Natural killer cell treated with Interleukin-12 subunit alpha and Interleukin-12 subunit beta and Interleukin-15 and Interleukin-18, amount 100 ng/mL, for 72 hours (primary cell): ENCODE measurements around the gene IGFL2. TPM values are rescaled to one million over a fixed set of nuclear protein-coding genes. Genes with fewer than 3 reads are reported as not detected.
"Not testable (repeated sequence)": the region's sequence is repeated elsewhere in the genome, so short reads cannot be mapped to it uniquely, and the experiment has no call there.

Experiments used
- ATAC-seq, 2 donors: fragments of 150-1000 bp; cut with Tn5 transposase in 1 of 2; sonication (Bioruptor Pico), chemical (Tn5 transposase) in 1 of 2; 2 replicates each; pipeline ENCODE4 v1.10.0; 2021
- DNase-seq: peaks from one replicate; pipeline ENCODE4 v3.0.0; 2022; ENCODE audit warnings: low spot score
- H3K27ac Mint-ChIP-seq, 2 donors: 1 replicate in 1 of 2; 2 replicates in 1 of 2; pipeline ENCODE4 v1.8.0; 2022; ENCODE audit warnings: mixed read lengths in 2 of 2, mild to moderate bottlenecking in 1 of 2, moderate library complexity in 1 of 2
- H3K27me3 Mint-ChIP-seq, 2 donors: 1 replicate in 1 of 2; 2 replicates in 1 of 2; pipeline ENCODE4 v1.8.0; 2022; ENCODE audit warnings: mixed read lengths in 2 of 2
- H3K36me3 Mint-ChIP-seq: one replicate; pipeline ENCODE4 v1.8.0; 2022; ENCODE audit warnings: mixed read lengths
- H3K4me1 Mint-ChIP-seq, 2 donors: 1 replicate in 1 of 2; 2 replicates in 1 of 2; pipeline ENCODE4 v1.8.0; 2022; ENCODE audit warnings: low read depth in 2 of 2, mixed read lengths in 2 of 2, mild to moderate bottlenecking in 1 of 2
- H3K4me3 Mint-ChIP-seq: one replicate; pipeline ENCODE4 v1.8.0; 2022; ENCODE audit warnings: mixed read lengths
- H3K9me3 Mint-ChIP-seq: 2 replicates; pipeline ENCODE4 v1.8.0; 2022; ENCODE audit warnings: mixed read lengths
- total RNA-seq, 2 donors: library from RNA; stranded (reverse); gene quantifications; one replicate each; pipeline ENCODE4 v1.2.3, GENCODE V29; 2022

The IGFL2 gene
- total RNA-seq, 2 donors from 2014 or later = not detected

DNA sequence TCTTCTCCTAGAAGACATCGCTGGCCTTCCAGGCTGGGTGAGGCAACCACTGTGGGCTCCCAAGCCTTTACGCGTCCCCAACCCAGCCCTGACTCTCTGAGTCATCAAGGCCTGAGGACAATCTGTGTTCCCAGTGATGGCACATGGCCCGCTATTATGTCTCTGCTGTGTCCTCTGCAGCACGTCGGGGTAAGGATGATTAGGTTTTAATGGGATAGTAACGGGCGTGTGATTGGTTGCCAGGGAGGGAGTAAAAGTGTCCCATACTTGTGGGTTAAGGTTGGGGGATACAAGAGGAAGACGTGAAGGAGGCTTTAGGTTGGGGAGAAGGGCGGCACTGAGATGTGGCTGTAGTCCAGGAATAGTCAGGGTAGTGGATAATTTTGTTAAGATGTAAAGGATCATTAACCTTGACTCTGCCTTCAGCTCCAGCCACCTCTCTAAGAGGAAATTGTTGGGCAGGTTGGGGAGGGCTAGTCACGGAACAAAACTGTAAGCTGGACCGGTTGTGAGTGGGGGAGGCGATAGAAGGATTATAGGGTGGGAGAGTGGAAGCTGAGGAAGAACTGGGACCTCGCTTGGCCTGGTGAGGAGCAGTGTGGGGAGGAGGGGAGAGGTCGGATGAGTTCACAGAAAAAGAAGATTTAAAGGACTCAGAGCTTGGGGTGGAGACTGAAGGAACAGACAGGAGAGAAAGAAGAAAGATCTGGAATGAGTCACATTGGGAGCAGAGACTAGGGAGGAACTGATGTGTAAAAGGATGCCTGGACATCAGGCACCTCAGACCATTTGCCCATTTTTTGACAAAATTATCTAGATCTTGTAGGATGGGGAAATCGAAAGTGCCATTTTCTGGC is 53.6 kb downstream of the IGFL2 start:
- peaks cover 38 to 39% of the 10 kb centered on the region in 2 donors for H3K27me3 Mint-ChIP-seq
- ATAC-seq = no peak
- H3K4me3 Mint-ChIP-seq = no peak overlapping the region
- DNase-seq = no peak
- H3K27ac Mint-ChIP-seq = no peak overlapping the region
- H3K4me1 Mint-ChIP-seq = no peaks in the 10 kb centered on the region
- no peaks in the 10 kb centered on the region for H3K9me3 Mint-ChIP-seq
- no peaks in the 10 kb centered on the region for H3K36me3 Mint-ChIP-seq

- ATAC-seq (no peak), DNase-seq (no peak)
- no peaks in the 10 kb centered on the region for H3K4me1 Mint-ChIP-seq
- no peak overlapping the region for H3K27ac Mint-ChIP-seq
- no peak overlapping the region for H3K4me3 Mint-ChIP-seq
- H3K36me3 Mint-ChIP-seq = no peaks in the 10 kb centered on the region
- peaks cover 31 to 32% of the 10 kb centered on the region in 2 donors for H3K27me3 Mint-ChIP-seq
- no peaks in the 10 kb centered on the region for H3K9me3 Mint-ChIP-seq
These were observed 54.4 kb downstream of the IGFL2 start for GRCh38 chr19:46202426-46202825.

DNA sequence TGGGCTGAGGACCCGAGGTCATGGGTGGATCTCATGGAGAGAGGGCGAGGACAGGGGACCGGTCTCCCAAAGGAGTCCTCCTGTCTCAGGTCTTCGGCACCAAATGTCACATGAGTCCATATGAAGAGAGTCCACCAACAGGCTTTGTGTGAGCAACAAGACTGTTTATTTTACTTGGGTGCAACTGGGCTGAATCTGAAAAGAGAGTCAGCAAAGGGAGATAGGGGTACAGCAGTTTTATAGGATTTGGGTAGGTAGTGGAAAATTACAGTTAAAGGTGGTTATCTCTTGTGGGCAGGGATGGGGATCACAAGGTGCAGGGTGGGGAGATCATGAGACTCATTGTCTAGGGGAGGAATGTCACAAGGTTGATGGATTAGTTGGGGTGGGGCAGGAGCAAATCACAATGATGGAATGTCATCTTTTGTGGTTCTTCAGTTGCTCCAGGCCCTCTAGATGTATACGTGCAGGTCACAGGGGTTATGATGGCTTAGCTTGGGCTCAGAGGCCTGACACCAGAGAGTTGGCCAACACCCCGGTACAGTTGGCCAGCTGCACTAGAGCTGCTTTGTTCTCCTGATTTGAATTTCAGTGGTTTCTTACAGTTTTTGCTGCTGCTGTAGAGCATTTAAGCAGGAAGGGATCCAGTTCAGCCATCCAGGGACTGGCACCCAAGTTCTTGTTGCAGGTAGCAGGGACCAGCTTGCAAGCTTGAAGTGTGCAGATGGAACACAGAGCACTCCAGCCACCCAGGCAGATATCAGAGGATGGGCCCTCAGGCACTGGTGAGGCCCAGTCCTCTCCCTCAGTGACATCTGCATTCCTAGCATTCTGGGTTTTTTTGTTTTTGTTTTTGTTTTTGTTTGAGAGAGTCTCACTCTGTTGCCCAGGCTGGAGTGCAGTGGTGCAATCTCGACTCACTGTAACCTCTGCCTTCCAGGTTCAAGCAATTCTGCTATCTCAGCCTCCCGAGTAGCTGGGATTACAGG is 55.1 kb downstream of the IGFL2 start:
- Mint-ChIP-seq H3K27ac (no peak overlapping the region), H3K4me3 (no peak overlapping the region), H3K4me1 (no peaks in the 10 kb centered on the region), H3K27me3 (peaks cover 29 to 31% of the 10 kb centered on the region in 2 donors), H3K9me3 (no peaks in the 10 kb centered on the region), H3K36me3 (no peaks in the 10 kb centered on the region)
- DNase-seq (no peak), ATAC-seq (no peak)

DNA sequence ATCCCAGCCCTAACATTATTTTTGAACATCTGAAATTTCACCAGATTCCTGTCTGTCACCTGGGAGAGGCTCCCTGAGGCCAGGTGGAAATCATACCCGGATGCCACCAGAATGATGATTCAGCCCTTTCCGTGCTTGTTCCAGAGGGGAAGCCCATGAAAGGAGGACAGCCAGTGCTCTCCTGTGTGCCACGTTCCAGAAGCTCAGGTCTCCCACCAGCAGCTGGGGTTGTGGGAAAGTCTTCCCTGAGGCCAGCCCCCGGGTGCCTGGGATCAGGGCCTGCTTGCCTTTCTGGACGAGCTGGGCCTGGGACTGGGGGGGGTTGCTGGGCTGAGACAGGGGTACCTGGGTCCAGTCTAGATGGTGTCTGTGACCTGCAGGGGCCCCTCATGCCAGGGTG is 56.0 kb downstream of the IGFL2 start:
- no peaks in the 10 kb centered on the region for H3K4me1 Mint-ChIP-seq
- peaks cover 32 to 34% of the 10 kb centered on the region in 2 donors for H3K27me3 Mint-ChIP-seq
- ATAC-seq (no peak), DNase-seq (no peak)
- no peak overlapping the region for H3K27ac Mint-ChIP-seq
- no peaks in the 10 kb centered on the region for H3K9me3 Mint-ChIP-seq
- no peak overlapping the region for H3K4me3 Mint-ChIP-seq
- no peaks in the 10 kb centered on the region for H3K36me3 Mint-ChIP-seq

GRCh38 chr19:46205183-46205984 is 57.3 kb downstream of the IGFL2 start:
- Mint-ChIP-seq H3K27ac (no peak overlapping the region), H3K4me1 (no peaks in the 10 kb centered on the region), H3K9me3 (no peaks in the 10 kb centered on the region), H3K4me3 (no peak overlapping the region), H3K36me3 (no peaks in the 10 kb centered on the region), H3K27me3 (peaks cover 45 to 46% of the 10 kb centered on the region in 2 donors)
- no peak for ATAC-seq
- no peak for DNase-seq

DNA sequence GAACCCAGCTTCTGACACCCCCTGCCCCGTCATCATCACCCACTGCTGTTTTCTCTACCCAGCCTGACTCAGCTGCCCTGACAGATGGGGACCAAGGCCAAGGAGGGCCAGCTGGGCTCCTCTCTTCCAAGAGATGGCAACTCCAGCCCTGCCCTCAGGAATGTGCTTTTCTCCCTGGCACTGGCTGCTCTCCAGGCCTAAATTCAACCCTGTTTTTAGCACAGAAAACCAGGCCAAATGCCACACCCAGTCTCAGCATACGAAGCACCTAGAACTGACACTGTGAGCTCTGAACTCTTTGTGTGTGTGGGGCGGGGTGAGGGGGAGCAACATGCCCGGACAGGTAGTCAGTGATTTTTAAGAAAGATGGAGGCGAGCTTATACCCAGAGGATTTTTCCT is 58.1 kb downstream of the IGFL2 start:
- H3K27me3 Mint-ChIP-seq = peaks cover 45 to 46% of the 10 kb centered on the region in 2 donors
- H3K27ac Mint-ChIP-seq = no peak overlapping the region
- no peak overlapping the region for H3K4me3 Mint-ChIP-seq
- no peaks in the 10 kb centered on the region for H3K4me1 Mint-ChIP-seq
- no peaks in the 10 kb centered on the region for H3K9me3 Mint-ChIP-seq
- no peaks in the 10 kb centered on the region for H3K36me3 Mint-ChIP-seq
- DNase-seq (no peak), ATAC-seq (no peak)

DNA sequence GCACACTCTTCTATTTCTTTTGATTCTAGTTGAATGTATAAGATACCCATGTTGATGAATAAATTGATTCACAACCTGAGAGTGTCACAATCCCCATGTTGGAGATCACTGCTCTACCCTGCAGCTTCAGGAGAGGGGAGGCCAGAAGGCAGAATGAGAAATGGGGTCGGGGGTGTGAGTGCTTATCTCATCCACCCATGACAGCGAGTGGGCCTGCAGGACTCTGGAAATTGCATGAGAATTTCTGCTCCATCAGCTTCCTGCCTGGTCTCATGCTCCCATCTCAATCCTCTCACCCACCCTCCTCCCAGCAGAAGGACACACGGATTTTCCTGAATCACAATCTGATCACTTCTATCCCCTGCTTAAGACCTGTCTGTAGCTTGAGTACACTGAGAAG is 58.6 kb downstream of the IGFL2 start:
- peaks cover 40 to 41% of the 10 kb centered on the region in 2 donors for H3K27me3 Mint-ChIP-seq
- ATAC-seq (no peak), DNase-seq (no peak)
- no peak overlapping the region for H3K27ac Mint-ChIP-seq
- H3K36me3 Mint-ChIP-seq = no peaks in the 10 kb centered on the region
- H3K9me3 Mint-ChIP-seq = no peaks in the 10 kb centered on the region
- no peak overlapping the region for H3K4me3 Mint-ChIP-seq
- no peaks in the 10 kb centered on the region for H3K4me1 Mint-ChIP-seq

- peaks cover 34 to 35% of the 10 kb centered on the region in 2 donors for H3K27me3 Mint-ChIP-seq
- H3K4me3 Mint-ChIP-seq, DNase-seq, H3K36me3 Mint-ChIP-seq, H3K27ac Mint-ChIP-seq, H3K4me1 Mint-ChIP-seq, H3K9me3 Mint-ChIP-seq, ATAC-seq: not testable (repeated sequence)
These were observed 59.8 kb downstream of the IGFL2 start for GRCh38 chr19:46207858-46208257.

- Mint-ChIP-seq H3K4me1 (no peaks in the 10 kb centered on the region), H3K4me3 (no peak overlapping the region), H3K9me3 (no peaks in the 10 kb centered on the region), H3K36me3 (no peaks in the 10 kb centered on the region), H3K27me3 (peaks cover 40 to 41% of the 10 kb centered on the region in 2 donors), H3K27ac (no peak overlapping the region)
- ATAC-seq (no peak), DNase-seq (no peak)
These were observed 61.0 kb downstream of the IGFL2 start for GRCh38 chr19:46209051-46209450.

DNA sequence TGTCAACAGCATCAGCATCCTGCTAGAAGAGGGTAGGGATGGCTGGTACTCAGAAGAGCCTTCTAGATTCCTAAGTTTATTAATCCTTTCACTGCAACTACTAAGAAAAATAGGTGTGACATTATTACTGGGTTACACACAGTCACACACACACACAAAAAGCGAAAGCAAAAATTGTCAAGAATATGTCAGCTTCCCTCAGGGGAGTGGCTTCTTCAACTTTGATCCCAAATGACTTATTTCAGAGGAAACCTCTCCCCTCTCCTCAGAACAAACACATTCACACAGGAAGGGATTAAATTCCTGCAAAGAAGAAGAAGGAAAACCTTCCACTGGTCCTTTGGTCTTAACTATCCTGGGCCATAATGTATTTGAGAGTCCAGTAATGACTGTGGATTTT is 61.4 kb downstream of the IGFL2 start:
- no peak for ATAC-seq

DNA sequence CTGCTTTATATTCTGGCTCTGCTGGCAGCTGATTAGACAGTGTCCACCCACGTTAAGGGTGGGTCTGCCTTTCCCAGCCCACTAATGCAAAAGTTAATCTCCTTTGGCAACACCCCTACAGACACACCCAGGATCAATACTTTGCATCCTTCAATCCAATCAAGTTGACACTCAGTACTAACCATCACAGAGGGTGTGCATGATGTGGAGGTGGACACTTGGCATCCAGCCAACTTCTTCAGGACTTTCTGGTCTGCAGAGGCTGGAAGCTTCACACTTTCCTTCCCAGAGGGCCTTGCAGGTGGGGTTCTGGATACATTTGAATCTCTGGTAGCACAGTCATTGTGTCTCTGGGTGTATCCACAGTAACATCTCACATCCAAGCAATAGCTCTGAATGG is 62.6 kb downstream of the IGFL2 start:
- Mint-ChIP-seq H3K4me3 (no peak overlapping the region), H3K4me1 (no peaks in the 10 kb centered on the region), H3K36me3 (no peaks in the 10 kb centered on the region), H3K27ac (no peak overlapping the region), H3K27me3 (peaks cover 38 to 44% of the 10 kb centered on the region in 2 donors), H3K9me3 (no peaks in the 10 kb centered on the region)
- DNase-seq (no peak), ATAC-seq (no peak)

More for the DNA sequence above, 61.4 kb downstream of the IGFL2 start:
- Mint-ChIP-seq H3K9me3 (no peaks in the 10 kb centered on the region), H3K4me1 (no peaks in the 10 kb centered on the region), H3K4me3 (no peak overlapping the region), H3K27ac (no peak overlapping the region), H3K36me3 (no peaks in the 10 kb centered on the region), H3K27me3 (peaks cover 41 to 44% of the 10 kb centered on the region in 2 donors)
- DNase-seq = no peak
